ENCODE data around the gene RGMA. TPM values are rescaled to one million over a fixed set of nuclear protein-coding genes. Genes with fewer than 3 reads are reported as not detected.

RGMA gene
- total and polyA plus RNA-seq, 2 donors (not counting 1 experiment from before 2014, with no cell fraction given): 0.27 to 1.5 TPM

- DNase-seq (ENCODE audit: low read depth in 2 of 2): peak; percentile 23 to 44
- no peak overlapping the region for H3K4me3 ChIP-seq (replicated peaks in 1 of 4; ENCODE audit: control extremely low read depth in 1 of 4, insufficient read depth in 1 of 4, low read depth in 3 of 4, low read length in 4 of 4)
- H3K79me2 ChIP-seq (ENCODE audit: control insufficient read depth, insufficient read depth, low read length): no peaks in the 10 kb centered on the region
- H3K9me3 ChIP-seq (ENCODE audit: control insufficient read depth, insufficient read depth, low read depth, low read length): no peaks in the 10 kb centered on the region
- no peaks in the 10 kb centered on the region for H3K27me3 ChIP-seq (ENCODE audit: control insufficient read depth, insufficient read depth, low read length)
- H3K27ac ChIP-seq (ENCODE audit: insufficient read depth, low read length): no peak overlapping the region
- H3K9ac ChIP-seq (ENCODE audit: insufficient read depth, low read length): no peak overlapping the region
- H4K20me1 ChIP-seq (ENCODE audit: control insufficient read depth, extremely low read depth, insufficient read depth, low read length): no peaks in the 10 kb centered on the region
- no peak overlapping the region for H3K4me2 ChIP-seq (ENCODE audit: extremely low read depth, insufficient read depth, low read length)
- no peaks in the 10 kb centered on the region for H3K4me1 ChIP-seq (ENCODE audit: control insufficient read depth, extremely low read depth, insufficient read depth, low read length)
- no peaks in the 10 kb centered on the region for H3K36me3 ChIP-seq (ENCODE audit: control insufficient read depth, insufficient read depth, low read length)
- TF ChIP-seq EZH2 (IDR thresholded peaks at IDR 0.05; ENCODE audit: low read length, missing control alignments) (no peak), CTCF (conservative IDR thresholded peaks at IDR 0.05 in 1 of 2, IDR thresholded peaks at IDR 0.05 in 1 of 2; ENCODE audit: low read depth in 1 of 2, low read length in 2 of 2) (peak; percentile 39 to 67)
- H2AFZ ChIP-seq (ENCODE audit: low read length): no peak overlapping the region
Observed at GRCh38 chr15:93035953-93036810, 52.8 kb downstream of the RGMA start.

- Histone ChIP-seq H3K4me1 (ENCODE audit: control insufficient read depth, extremely low read depth, insufficient read depth, low read length) (no peaks in the 10 kb centered on the region), H3K27me3 (ENCODE audit: control insufficient read depth, insufficient read depth, low read length) (no peaks in the 10 kb centered on the region), H3K9me3 (ENCODE audit: control insufficient read depth, insufficient read depth, low read depth, low read length) (no peaks in the 10 kb centered on the region), H4K20me1 (ENCODE audit: control insufficient read depth, extremely low read depth, insufficient read depth, low read length) (no peaks in the 10 kb centered on the region), H2AFZ (ENCODE audit: low read length) (no peak overlapping the region), H3K27ac (ENCODE audit: insufficient read depth, low read length) (no peak overlapping the region), H3K79me2 (ENCODE audit: control insufficient read depth, insufficient read depth, low read length) (no peaks in the 10 kb centered on the region), H3K36me3 (ENCODE audit: control insufficient read depth, insufficient read depth, low read length) (no peaks in the 10 kb centered on the region), H3K4me3 (replicated peaks in 1 of 4; ENCODE audit: control extremely low read depth in 1 of 4, insufficient read depth in 1 of 4, low read depth in 3 of 4, low read length in 4 of 4) (no peak overlapping the region), H3K4me2 (ENCODE audit: extremely low read depth, insufficient read depth, low read length) (no peak overlapping the region), H3K9ac (ENCODE audit: insufficient read depth, low read length) (no peak overlapping the region)
- DNase-seq (ENCODE audit: low read depth in 2 of 2): no peak
- TF ChIP-seq EZH2 (IDR thresholded peaks at IDR 0.05; ENCODE audit: low read length, missing control alignments): no peak
- no peak for TF ChIP-seq CTCF (conservative IDR thresholded peaks at IDR 0.05 in 1 of 2, IDR thresholded peaks at IDR 0.05 in 1 of 2; ENCODE audit: low read depth in 1 of 2, low read length in 2 of 2)
Observed at GRCh38 chr15:93035092-93035915, 53.7 kb downstream of the RGMA start.

GRCh38 chr15:93034512-93034911 is 54.5 kb downstream of the RGMA start:
- Histone ChIP-seq H3K27me3 (ENCODE audit: control insufficient read depth, insufficient read depth, low read length) (no peaks in the 10 kb centered on the region), H3K36me3 (ENCODE audit: control insufficient read depth, insufficient read depth, low read length) (no peaks in the 10 kb centered on the region), H3K79me2 (ENCODE audit: control insufficient read depth, insufficient read depth, low read length) (no peaks in the 10 kb centered on the region), H3K9ac (ENCODE audit: insufficient read depth, low read length) (no peak overlapping the region), H3K4me3 (replicated peaks in 1 of 4; ENCODE audit: control extremely low read depth in 1 of 4, insufficient read depth in 1 of 4, low read depth in 3 of 4, low read length in 4 of 4) (no peak overlapping the region), H2AFZ (ENCODE audit: low read length) (no peak overlapping the region), H3K4me1 (ENCODE audit: control insufficient read depth, extremely low read depth, insufficient read depth, low read length) (peaks cover 3% of the 10 kb centered on the region), H3K9me3 (ENCODE audit: control insufficient read depth, insufficient read depth, low read depth, low read length) (no peaks in the 10 kb centered on the region), H3K4me2 (ENCODE audit: extremely low read depth, insufficient read depth, low read length) (no peak overlapping the region), H4K20me1 (ENCODE audit: control insufficient read depth, extremely low read depth, insufficient read depth, low read length) (no peaks in the 10 kb centered on the region), H3K27ac (ENCODE audit: insufficient read depth, low read length) (no peak overlapping the region)
- DNase-seq (ENCODE audit: low read depth in 2 of 2): no peak
- TF ChIP-seq EZH2 (IDR thresholded peaks at IDR 0.05; ENCODE audit: low read length, missing control alignments): no peak
- TF ChIP-seq CTCF (conservative IDR thresholded peaks at IDR 0.05 in 1 of 2, IDR thresholded peaks at IDR 0.05 in 1 of 2; ENCODE audit: low read depth in 1 of 2, low read length in 2 of 2): no peak
